GM21515 (cell line): ENCODE measurements around the gene OXCT2.
A peak's percentile ranks its signal among the peaks of the same experiment; 100 is the strongest.
"Not testable (repeated sequence)": the region's sequence is repeated elsewhere in the genome, so short reads cannot be mapped to it uniquely, and the experiment has no call there.

Source experiments
- ATAC-seq: cut with Tn5 transposase; IDR thresholded peaks from one replicate; pipeline ENCODE4 v1.9.1; 2021; ENCODE audit not compliant: unreplicated experiment

OXCT2 gene

GRCh38 chr1:39763619-39764374, 7.4 kb downstream of the OXCT2 start:
- ATAC-seq: not testable (repeated sequence)

GRCh38 chr1:39762550-39763540, 8.3 kb downstream of the OXCT2 start:
- no peak for ATAC-seq

- ATAC-seq: no peak
Observed at GRCh38 chr1:39761557-39762260, 9.4 kb downstream of the OXCT2 start.

GRCh38 chr1:39761016-39761415, 10.1 kb downstream of the OXCT2 start:
- ATAC-seq: no peak

- no peak for ATAC-seq
Observed at GRCh38 chr1:39760074-39761008, 10.8 kb downstream of the OXCT2 start.

- ATAC-seq: no peak
Observed at GRCh38 chr1:39759436-39759726, 11.8 kb downstream of the OXCT2 start.

- no peak for ATAC-seq
Observed at GRCh38 chr1:39758556-39759435, 12.4 kb downstream of the OXCT2 start.

- no peak for ATAC-seq
Observed at GRCh38 chr1:39757501-39757900, 13.6 kb downstream of the OXCT2 start.

- no peak for ATAC-seq
Observed at GRCh38 chr1:39755965-39756659, 15.0 kb downstream of the OXCT2 start.

- ATAC-seq: no peak
Observed at GRCh38 chr1:39754906-39755504, 16.1 kb downstream of the OXCT2 start.

- no peak for ATAC-seq
Observed at GRCh38 chr1:39754026-39754570, 17.1 kb downstream of the OXCT2 start.

- ATAC-seq: no peak
Observed at GRCh38 chr1:39753132-39754025, 17.8 kb downstream of the OXCT2 start.

GRCh38 chr1:39752703-39753102, 18.4 kb downstream of the OXCT2 start:
- no peak for ATAC-seq

- ATAC-seq: no peak
Observed at GRCh38 chr1:39751595-39751994, 19.6 kb downstream of the OXCT2 start.

GRCh38 chr1:39745016-39745670, 26.0 kb downstream of the OXCT2 start:
- ATAC-seq: no peak

- peak; percentile 84 for ATAC-seq
Observed at GRCh38 chr1:39738622-39739366, 32.4 kb downstream of the OXCT2 start, which contains the start of gene PPIE. TSS of gene PPIE (plus strand) at chr1:39738882. CDS start at chr1:39738901, 19 bp downstream.
